A549 treated with ZK216348 at 1 μM for 4 hours (cell line): ENCODE results near the gene ASIC1. TPM values are rescaled to one million over a fixed set of nuclear protein-coding genes. Genes with fewer than 3 reads are reported as not detected.

ENCODE experiments used
- total RNA-seq: library from RNA; stranded (reverse); fragments of 200-300 nt; extraction: Qiagen RNA extraction; gene quantifications from 5 replicates; pipeline ENCODE4 v1.2.3, GENCODE V29; 2022; ENCODE audit warnings: low read depth

ASIC1 gene
- total RNA-seq, result 3.8 to 7.6 TPM (median 6.0 TPM) in 5 replicates

GRCh38 chr12:50057000-50057841 lies at the start of gene ASIC1:
TSS of gene ASIC1 (plus strand) at chr12:50057596. CDS start at chr12:50058767, 1,171 bp downstream.

GRCh38 chr12:50025187-50026059 lies 32.0 kb upstream of the ASIC1 start, which contains the start of gene RACGAP1:
TSS of gene RACGAP1 (minus strand) at chr12:50025494. CDS start at chr12:50016715, 8,779 bp downstream.

GRCh38 chr12:50084775-50085614 lies 27.6 kb downstream of the ASIC1 start, which contains the start of gene SMARCD1:
TSS of gene SMARCD1 (plus strand) at chr12:50085342. CDS start at chr12:50085370, 28 bp downstream.

GRCh38 chr12:50103767-50104321 lies 46.4 kb downstream of the ASIC1 start, which contains the start of gene GPD1:
TSS of gene GPD1 (plus strand) at chr12:50104008. CDS start at chr12:50104051, 43 bp downstream.

GRCh38 chr12:50111693-50112455 lies 54.5 kb downstream of the ASIC1 start, which contains the start of gene COX14:
TSS of gene COX14 (plus strand) at chr12:50112236. CDS start at chr12:50120044, 7,808 bp downstream.

Other genes starting within 250 kb of the ASIC1 start
- gene NCKAP5L, start 229.2 kb upstream of the ASIC1 start, total RNA-seq, result 5.3 to 10.3 TPM (median 8.3 TPM) in 5 replicates
- gene BCDIN3D, start 214.5 kb upstream of the ASIC1 start, total RNA-seq, result 4.4 to 4.7 TPM (median 4.5 TPM) in 5 replicates
- gene FAIM2, start 153.7 kb upstream of the ASIC1 start, total RNA-seq, result 0.09 TPM in 1 of 5 replicates, not detected in the others
- gene AQP2, start 106.9 kb upstream of the ASIC1 start, total RNA-seq, result not detected in 5 replicates
- 0.09 TPM in 1 of 5 replicates, not detected in the others for gene AQP5, start 95.7 kb upstream of the ASIC1 start, total RNA-seq
- gene AQP6, start 84.6 kb upstream of the ASIC1 start, total RNA-seq, result not detected in 5 replicates
- gene RACGAP1, start 32.1 kb upstream of the ASIC1 start, total RNA-seq, result 77.8 to 84.8 TPM (median 81.2 TPM) in 5 replicates
- gene SMARCD1, start 27.7 kb downstream of the ASIC1 start, total RNA-seq, result 60.7 to 67.8 TPM (median 63.5 TPM) in 5 replicates
- gene GPD1, start 46.4 kb downstream of the ASIC1 start, total RNA-seq, result 0.07 to 0.52 TPM (median 0.12 TPM) in 4 of 5 replicates, not detected in the other
- gene COX14, start 54.6 kb downstream of the ASIC1 start, total RNA-seq, result 59.8 to 79.3 TPM (median 71.2 TPM) in 5 replicates
- 24.3 to 33.2 TPM (median 25.7 TPM) in 5 replicates for gene CERS5, start 109.8 kb downstream of the ASIC1 start, total RNA-seq
- 4.9 to 9.0 TPM (median 6.4 TPM) in 5 replicates for gene LIMA1, start 225.9 kb downstream of the ASIC1 start, total RNA-seq